RWPE1 (cell line): Measurements from ENCODE around the gene EVX2.
A peak's percentile ranks its signal among the peaks of the same experiment; 100 is the strongest.

Experiments used
- CTCF ChIA-PET: fragments of 350-600 bp; sonication (Branson Sonifier 250); formaldehyde crosslinking; extraction: SDS; loops from one replicate; lab custom pipeline; 2021; lab: Yijun Ruan, JAX
- POLR2A ChIA-PET: fragments of 400-600 bp; formaldehyde crosslinking; extraction: SDS; loops from one replicate; lab custom pipeline; 2020; ENCODE audit warnings: antibody characterized with exemption; ENCODE audit not compliant: low non-redundant PET; lab: Yijun Ruan, JAX
- DNase-seq: peaks from one replicate; pipeline ENCODE4 v3.0.0; 2012; ENCODE audit warnings: low spot score
- H3K27ac ChIP-seq: fragments of 450-650 bp; 2 replicates; pipeline ENCODE4 v1.5.1; 2017
- TF ChIP-seq, protein P1 (sequence below): fragments of 450-650 bp; conservative IDR thresholded peaks from 2 replicates; pipeline ENCODE4 v1.5.1; 2017; ENCODE audit warnings: low read depth, mild to moderate bottlenecking

Gene EVX2

DNA sequence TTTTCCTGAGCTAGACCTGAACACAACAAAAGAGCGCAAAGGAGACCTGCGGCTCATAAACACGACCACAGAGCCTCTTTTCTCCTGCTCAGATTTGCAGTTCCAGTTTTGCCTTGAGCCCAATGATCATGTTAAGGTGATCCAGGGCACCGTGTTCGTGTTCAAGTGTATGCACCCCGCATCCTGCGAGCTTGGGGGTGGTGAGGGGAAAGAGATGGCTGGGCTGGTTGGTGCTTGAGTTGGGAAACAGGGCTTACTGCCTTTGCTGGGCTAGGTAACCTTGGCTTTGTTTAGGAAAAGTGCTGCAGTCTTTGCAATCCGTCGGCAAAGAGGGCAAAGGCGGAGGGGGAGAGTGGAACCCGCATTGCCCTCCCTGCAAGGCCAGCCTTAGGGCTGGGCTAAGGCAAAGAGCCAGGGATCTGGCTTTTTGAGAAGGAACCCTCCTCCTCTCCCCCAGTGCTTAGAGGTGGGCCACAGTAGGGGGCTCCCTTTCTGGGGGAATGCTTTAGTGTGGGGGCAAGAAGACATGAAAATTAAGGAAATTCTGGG, 34.1 kb upstream of the EVX2 start:
- H3K27ac ChIP-seq, result peak overlapping the region; percentile 66; the same call in 1 of the 2 replicates
- DNase-seq, result no peak
- CTCF ChIA-PET, result interaction anchor here (0.8 kb wide), 1 partner anchor 9 kb away, joined by 4 read pairs; no protein-coding TSS in a partner anchor
- POLR2A ChIA-PET, result no interaction called here
- TF ChIP-seq, protein P1, sequence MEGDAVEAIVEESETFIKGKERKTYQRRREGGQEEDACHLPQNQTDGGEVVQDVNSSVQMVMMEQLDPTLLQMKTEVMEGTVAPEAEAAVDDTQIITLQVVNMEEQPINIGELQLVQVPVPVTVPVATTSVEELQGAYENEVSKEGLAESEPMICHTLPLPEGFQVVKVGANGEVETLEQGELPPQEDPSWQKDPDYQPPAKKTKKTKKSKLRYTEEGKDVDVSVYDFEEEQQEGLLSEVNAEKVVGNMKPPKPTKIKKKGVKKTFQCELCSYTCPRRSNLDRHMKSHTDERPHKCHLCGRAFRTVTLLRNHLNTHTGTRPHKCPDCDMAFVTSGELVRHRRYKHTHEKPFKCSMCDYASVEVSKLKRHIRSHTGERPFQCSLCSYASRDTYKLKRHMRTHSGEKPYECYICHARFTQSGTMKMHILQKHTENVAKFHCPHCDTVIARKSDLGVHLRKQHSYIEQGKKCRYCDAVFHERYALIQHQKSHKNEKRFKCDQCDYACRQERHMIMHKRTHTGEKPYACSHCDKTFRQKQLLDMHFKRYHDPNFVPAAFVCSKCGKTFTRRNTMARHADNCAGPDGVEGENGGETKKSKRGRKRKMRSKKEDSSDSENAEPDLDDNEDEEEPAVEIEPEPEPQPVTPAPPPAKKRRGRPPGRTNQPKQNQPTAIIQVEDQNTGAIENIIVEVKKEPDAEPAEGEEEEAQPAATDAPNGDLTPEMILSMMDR, result no peak

DNA sequence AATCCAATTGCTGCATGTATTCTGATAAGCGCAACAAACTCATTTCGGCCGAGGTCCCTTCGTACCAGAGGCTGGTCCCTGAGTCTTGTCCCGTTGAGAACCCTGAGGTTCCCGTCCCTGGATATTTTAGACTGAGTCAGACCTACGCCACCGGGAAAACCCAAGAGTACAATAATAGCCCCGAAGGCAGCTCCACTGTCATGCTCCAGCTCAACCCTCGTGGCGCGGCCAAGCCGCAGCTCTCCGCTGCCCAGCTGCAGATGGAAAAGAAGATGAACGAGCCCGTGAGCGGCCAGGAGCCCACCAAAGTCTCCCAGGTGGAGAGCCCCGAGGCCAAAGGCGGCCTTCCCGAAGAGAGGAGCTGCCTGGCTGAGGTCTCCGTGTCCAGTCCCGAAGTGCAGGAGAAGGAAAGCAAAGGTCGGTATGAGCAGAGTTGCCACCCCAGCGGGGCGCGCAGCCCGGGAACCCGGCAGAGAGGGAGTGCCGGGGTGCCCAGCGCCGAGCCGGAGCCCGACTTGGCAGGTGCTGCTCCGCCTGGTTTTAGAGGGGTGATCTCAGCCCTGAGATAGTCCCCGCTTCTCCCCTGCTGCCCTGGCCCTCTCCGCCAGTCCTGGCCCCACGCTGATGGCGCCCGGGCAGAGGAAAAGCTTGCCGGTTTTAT, 33.5 kb upstream of the EVX2 start:
- POLR2A ChIA-PET, result no interaction called here
- DNase-seq, result no peak
- H3K27ac ChIP-seq, result peak overlapping the region; percentile 66; the same call in 1 of the 2 replicates
- TF ChIP-seq, protein P1, result no peak
- CTCF ChIA-PET, result interaction anchor here (0.8 kb wide), 1 partner anchor 10 kb away, joined by 4 read pairs; no protein-coding TSS in a partner anchor

DNA sequence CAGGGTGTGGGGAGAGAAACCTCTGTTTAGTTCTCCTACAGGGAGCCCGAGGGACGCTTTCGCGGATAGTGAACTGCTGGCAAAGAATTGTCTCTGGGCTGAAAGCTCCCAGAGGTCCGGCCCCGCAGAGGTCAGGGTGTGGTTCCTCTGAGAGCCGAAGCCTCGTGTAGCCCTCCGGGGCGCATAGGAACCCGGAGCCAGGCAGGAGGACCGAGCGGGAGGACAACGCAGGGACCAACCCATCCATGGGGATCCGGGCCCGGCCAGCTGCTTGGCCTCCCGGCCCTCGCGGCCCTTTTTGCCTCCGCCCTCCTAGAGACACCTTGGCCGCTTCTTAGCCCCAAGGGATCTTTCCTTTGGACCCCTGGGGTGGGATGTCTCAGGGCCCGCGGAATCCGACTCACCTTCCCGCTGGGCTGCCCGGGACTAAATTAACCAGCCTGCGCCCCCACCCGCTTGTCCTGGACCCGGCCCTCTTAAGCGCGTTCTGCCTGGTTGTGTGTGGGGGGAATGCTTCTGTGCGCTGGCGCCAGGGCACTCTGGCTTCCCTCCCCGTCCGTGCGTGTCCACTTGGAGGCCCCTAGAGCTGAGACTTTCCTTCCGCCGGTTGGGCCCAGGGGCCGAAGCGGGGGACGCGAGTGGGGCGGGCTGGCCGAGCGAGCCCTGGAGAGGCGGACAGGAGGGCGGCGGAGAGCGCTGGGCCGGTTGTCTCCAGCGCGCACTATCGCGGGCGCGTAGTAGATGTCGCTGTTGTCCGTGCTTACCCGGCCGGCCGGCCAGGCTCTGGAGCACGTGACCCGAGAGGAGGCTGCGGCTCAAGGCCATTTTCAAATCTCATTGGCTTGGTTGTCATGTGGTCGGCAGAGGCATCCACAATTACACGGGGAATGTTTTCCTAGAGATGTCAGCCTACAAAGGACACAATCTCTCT, 32.4 kb upstream of the EVX2 start, which contains the start of gene HOXD10:
Gene HOXD10 (plus strand): TSS at position 896 of the 931 bp plus-strand sequence. CDS start 56 bp downstream, outside the sequence.
- TF ChIP-seq, protein P1, result peak; percentile 67
- H3K27ac ChIP-seq, result peak within 1 kb of the TSS; percentile 66
- DNase-seq, result no peak
- ChIA-PET POLR2A (no interaction called here), CTCF (interaction anchor here (1.0 kb wide), 1 partner anchor 11 kb away, joined by 4 read pairs; no protein-coding TSS in a partner anchor)

DNA sequence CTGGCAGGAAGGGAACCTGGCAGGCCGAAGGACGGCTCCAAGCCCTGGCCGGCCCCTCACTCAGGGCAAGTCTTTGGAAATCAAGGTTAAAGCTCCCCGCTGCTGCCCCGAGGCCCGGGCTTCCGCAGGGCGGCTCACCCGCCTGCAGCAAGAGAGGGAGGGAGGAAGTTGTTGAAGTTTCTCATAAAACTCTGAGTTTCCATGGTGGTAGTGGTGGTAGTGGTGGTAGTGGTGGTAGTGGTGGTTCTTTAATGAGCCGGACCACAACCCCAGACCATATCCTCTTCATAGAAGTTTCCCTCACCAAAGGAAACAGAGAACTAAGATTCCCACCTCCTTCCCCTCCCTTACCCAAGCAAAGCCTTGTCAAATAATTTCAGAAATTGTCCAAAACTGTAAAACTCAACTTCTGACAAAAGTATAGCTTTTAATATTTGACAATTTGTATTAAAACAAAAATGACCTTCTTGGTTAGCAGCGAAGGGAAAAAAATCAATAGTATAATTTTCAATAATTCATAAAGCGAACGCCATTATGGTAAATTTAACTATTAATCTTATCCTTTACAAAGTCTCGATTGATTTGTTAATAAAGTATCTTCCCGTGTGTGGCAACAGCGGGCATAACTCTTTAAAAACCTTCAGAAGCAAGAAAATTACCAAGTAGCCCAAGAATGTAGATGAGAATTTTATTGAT, 31.3 kb upstream of the EVX2 start:
- H3K27ac ChIP-seq, result peak overlapping the region; percentile 64
- no peak for DNase-seq
- POLR2A ChIA-PET, result no interaction called here
- TF ChIP-seq, protein P1, result no peak
- CTCF ChIA-PET, result interaction anchor here (1.0 kb wide), 1 partner anchor 12 kb away, joined by 4 read pairs; no protein-coding TSS in a partner anchor

DNA sequence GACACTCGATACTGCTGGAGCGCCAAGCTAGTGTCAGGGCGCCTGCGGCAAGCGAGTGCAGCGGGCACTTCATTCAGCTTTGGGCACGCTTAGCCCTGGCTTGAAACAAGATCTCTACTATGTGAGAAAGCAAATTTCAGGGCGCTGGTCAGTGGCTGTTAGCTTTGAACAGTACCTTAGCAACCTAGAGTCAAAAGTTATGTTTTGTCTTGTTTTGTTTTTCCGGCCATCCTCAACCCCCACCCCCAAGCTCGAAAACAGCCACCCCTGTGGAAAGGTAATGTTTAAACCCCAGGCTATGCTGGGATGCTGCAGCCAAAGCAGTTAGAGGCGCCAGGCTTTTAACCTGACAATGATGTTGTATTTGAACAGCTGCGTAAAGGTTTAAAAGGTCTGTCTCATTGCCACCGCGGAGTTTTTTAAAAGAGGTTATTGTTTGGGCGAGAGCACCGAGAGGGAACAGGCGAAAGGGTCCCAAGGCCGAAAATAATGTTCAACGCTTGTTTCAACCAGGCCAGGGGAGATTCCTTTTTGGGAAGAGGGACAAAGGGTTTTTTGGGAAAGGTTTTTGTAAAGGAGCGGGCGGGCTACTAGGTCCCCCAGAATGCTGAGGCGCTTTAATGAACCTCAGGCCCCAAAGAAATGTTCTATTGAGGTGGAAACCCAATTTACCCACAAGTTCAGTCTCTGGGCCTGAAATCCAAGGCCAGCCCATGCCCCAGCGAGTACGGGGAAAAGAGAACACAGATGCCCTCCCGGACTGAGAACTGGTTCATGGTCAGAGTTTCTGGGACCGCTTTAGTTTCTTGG, 30.6 kb upstream of the EVX2 start:
- TF ChIP-seq, protein P1, result no peak
- no peak for DNase-seq
- ChIA-PET POLR2A (no interaction called here), CTCF (no interaction called here)
- H3K27ac ChIP-seq, result peak overlapping the region; percentile 64
